ENCODE results near the gene IGFLR1. TPM values are rescaled to one million over a fixed set of nuclear protein-coding genes. Genes with fewer than 3 reads are reported as not detected.

IGFLR1 gene
- total and polyA plus RNA-seq, 2 of the 8 experiments (the other 6 are each of a cell fraction or from before 2014, with no cell fraction given) = 8.4 to 28.9 TPM

- TF ChIP-seq CBX8 (IDR thresholded peaks at IDR 0.05; ENCODE audit: borderline replicate concordance, low read depth, low read length) = no peak
- no peak for TF ChIP-seq EGR1 (IDR thresholded peaks at IDR 0.05; ENCODE audit: borderline replicate concordance, low read depth, low read length)
- no peak for TF ChIP-seq POU5F1 (IDR thresholded peaks at IDR 0.05; ENCODE audit: low read depth, low read length)
- TF ChIP-seq GTF2F1 (IDR thresholded peaks at IDR 0.05; ENCODE audit: borderline replicate concordance, low read depth, low read length) = no peak
- no peak for TF ChIP-seq KDM1A (IDR thresholded peaks at IDR 0.05; ENCODE audit: borderline replicate concordance, low read length)
- peak; percentile 15 to 52 (median 48) for TF ChIP-seq CTCF (IDR thresholded peaks at IDR 0.05; ENCODE audit: control extremely low read depth in 1 of 3, insufficient read depth in 1 of 3, low read depth in 1 of 3, low read length in 3 of 3)
- TF ChIP-seq POLR2A (IDR thresholded peaks at IDR 0.05; ENCODE audit: control extremely low read depth in 1 of 2, low read depth in 2 of 2, low read length in 2 of 2) = peak in 1 of 2 experiments; percentile 88; a peak in 2 of 3 replicates
- TF ChIP-seq SIX5 (IDR thresholded peaks at IDR 0.05; ENCODE audit: low read depth, low read length) = no peak
- no peak for TF ChIP-seq CEBPB (IDR thresholded peaks at IDR 0.05; ENCODE audit: low read depth, low read length)
- TF ChIP-seq CHD1 (IDR thresholded peaks at IDR 0.05; ENCODE audit: low read depth, low read length) = no peak
- TF ChIP-seq SP2 (IDR thresholded peaks at IDR 0.05; ENCODE audit: low read length) = no peak
- no peak for TF ChIP-seq BCL11A (IDR thresholded peaks at IDR 0.05; ENCODE audit: low read depth in 2 of 2, low read length in 2 of 2)
- TF ChIP-seq BACH1 (IDR thresholded peaks at IDR 0.05; ENCODE audit: low read length) = no peak
- TF ChIP-seq EZH2 (IDR thresholded peaks at IDR 0.05; ENCODE audit: low read depth, low read length, severe bottlenecking) = no peak
- no peak for TF ChIP-seq KDM5A (IDR thresholded peaks at IDR 0.05; ENCODE audit: low read length)
- peak; percentile 61 for TF ChIP-seq PHF8 (conservative IDR thresholded peaks at IDR 0.05; ENCODE audit: low read depth, low read length)
- peak; percentile 86 for TF ChIP-seq POLR2AphosphoS5 (IDR thresholded peaks at IDR 0.05; ENCODE audit: low read depth, low read length)
- no peak for TF ChIP-seq RNF2 (IDR thresholded peaks at IDR 0.05; ENCODE audit: borderline replicate concordance, low read depth, low read length, missing control alignments, poor library complexity, severe bottlenecking)
- TF ChIP-seq SRF (IDR thresholded peaks at IDR 0.05; ENCODE audit: low read depth, low read length) = no peak
- TF ChIP-seq ATF3 (IDR thresholded peaks at IDR 0.05; ENCODE audit: insufficient read depth, low read depth, low read length) = no peak
- TF ChIP-seq YY1 (IDR thresholded peaks at IDR 0.05; ENCODE audit: low read depth, low read length) = no peak
- TF ChIP-seq TCF12 (IDR thresholded peaks at IDR 0.05; ENCODE audit: low read depth, low read length) = no peak
Measured at GRCh38 chr19:35744430-35745327, 2.4 kb upstream of the IGFLR1 start (continued).

Measured in H1 (cell line).